Mammary microvascular endothelial cell (primary cell): Measurements from ENCODE around the gene OR4F16. TPM values are rescaled to one million over a fixed set of nuclear protein-coding genes. Genes with fewer than 3 reads are reported as not detected.

Experiments used
- total RNA-seq: library from RNA; depleted of rRNA; stranded (reverse); fragments of >200 nt; gene quantifications from 2 replicates; pipeline ENCODE4 v1.2.3, GENCODE V29; 2015

The OR4F16 gene
- total RNA-seq: not detected in 2 replicates

GRCh38 chr1:686554-686953 lies at the start of gene OR4F16:
Gene OR4F16, minus strand, starts transcription at chr1:686654. Its CDS starts 0 bp downstream, at chr1:686654.

Other genes with a start within 250 kb of the OR4F16 start
- gene OR4F29, start 235.0 kb downstream of the OR4F16 start, total RNA-seq: not detected in 2 replicates
- gene SAMD11, start 237.3 kb upstream of the OR4F16 start, total RNA-seq: 0.20 TPM in 1 of 2 replicates, not detected in the other